Skeletal muscle satellite cell (primary cell): ENCODE data around the gene COL5A2.

ENCODE experiments used
- H3K27me3 ChIP-seq: 2 replicates; pipeline ENCODE4 v1.7.0; 2013; ENCODE audit warnings: low read length; ENCODE audit not compliant: control insufficient read depth, insufficient read depth
- H3K36me3 ChIP-seq: 2 replicates; pipeline ENCODE4 v1.7.0; 2013; ENCODE audit warnings: mild to moderate bottlenecking, control low read depth, low read length; ENCODE audit not compliant: insufficient read depth
- H3K4me1 ChIP-seq: 2 replicates; pipeline ENCODE4 v1.7.0; 2013; ENCODE audit warnings: low read length; ENCODE audit not compliant: control insufficient read depth, insufficient read depth
- H3K4me2 ChIP-seq: 2 replicates; pipeline ENCODE4 v1.7.0; 2013; ENCODE audit warnings: mild to moderate bottlenecking, low read length
- H3K4me3 ChIP-seq: 2 replicates; pipeline ENCODE4 v1.7.0; 2013; ENCODE audit warnings: low read length
- H3K9ac ChIP-seq: 2 replicates; pipeline ENCODE4 v1.7.0; 2013; ENCODE audit warnings: mild to moderate bottlenecking, low read depth, low read length, moderate library complexity
- H3K9me3 ChIP-seq: replicated peaks from 2 replicates; pipeline ENCODE4 v1.7.0; 2013; ENCODE audit warnings: mild to moderate bottlenecking, control low read depth, low read length

COL5A2 gene

DNA sequence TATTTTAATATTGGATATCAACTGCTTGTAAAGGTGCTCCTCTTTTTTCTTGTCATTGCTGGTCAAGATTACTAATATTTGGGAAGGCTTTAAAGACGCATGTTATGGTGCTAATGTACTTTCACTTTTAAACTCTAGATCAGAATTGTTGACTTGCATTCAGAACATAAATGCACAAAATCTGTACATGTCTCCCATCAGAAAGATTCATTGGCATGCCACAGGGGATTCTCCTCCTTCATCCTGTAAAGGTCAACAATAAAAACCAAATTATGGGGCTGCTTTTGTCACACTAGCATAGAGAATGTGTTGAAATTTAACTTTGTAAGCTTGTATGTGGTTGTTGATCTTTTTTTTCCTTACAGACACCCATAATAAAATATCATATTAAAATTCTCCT, 167.2 kb downstream of the COL5A2 start:
- Histone ChIP-seq H3K4me2 (no peak overlapping the region), H3K4me3 (no peak overlapping the region), H3K36me3 (peaks cover 52% of the 10 kb centered on the region), H3K4me1 (peaks cover 2% of the 10 kb centered on the region), H3K9me3 (no peaks in the 10 kb centered on the region), H3K9ac (no peak overlapping the region), H3K27me3 (no peaks in the 10 kb centered on the region)

DNA sequence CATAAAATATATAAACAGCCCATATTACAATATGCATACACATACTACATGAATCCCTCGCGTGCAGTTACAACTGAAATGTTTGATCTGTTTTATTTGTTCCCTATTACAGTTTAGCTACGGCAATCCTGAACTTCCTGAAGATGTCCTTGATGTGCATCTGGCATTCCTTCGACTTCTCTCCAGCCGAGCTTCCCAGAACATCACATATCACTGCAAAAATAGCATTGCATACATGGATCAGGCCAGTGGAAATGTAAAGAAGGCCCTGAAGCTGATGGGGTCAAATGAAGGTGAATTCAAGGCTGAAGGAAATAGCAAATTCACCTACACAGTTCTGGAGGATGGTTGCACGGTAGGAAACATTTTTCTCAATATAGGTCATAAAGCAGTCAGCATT, 169.0 kb downstream of the COL5A2 start:
- H3K27me3 ChIP-seq: no peaks in the 10 kb centered on the region
- H3K4me2 ChIP-seq: no peak overlapping the region
- H3K36me3 ChIP-seq: peaks cover 65% of the 10 kb centered on the region
- H3K9ac ChIP-seq: no peak overlapping the region
- H3K4me1 ChIP-seq: no peaks in the 10 kb centered on the region
- no peak overlapping the region for H3K4me3 ChIP-seq
- no peaks in the 10 kb centered on the region for H3K9me3 ChIP-seq

- no peaks in the 10 kb centered on the region for H3K27me3 ChIP-seq
- H3K4me1 ChIP-seq: no peaks in the 10 kb centered on the region
- H3K9ac ChIP-seq: no peak overlapping the region
- H3K36me3 ChIP-seq: peaks cover 83% of the 10 kb centered on the region
- H3K4me3 ChIP-seq: no peak overlapping the region
- H3K4me2 ChIP-seq: no peak overlapping the region
- H3K9me3 ChIP-seq: no peaks in the 10 kb centered on the region
Measured at GRCh38 chr2:189008555-189009262, 170.9 kb downstream of the COL5A2 start.

DNA sequence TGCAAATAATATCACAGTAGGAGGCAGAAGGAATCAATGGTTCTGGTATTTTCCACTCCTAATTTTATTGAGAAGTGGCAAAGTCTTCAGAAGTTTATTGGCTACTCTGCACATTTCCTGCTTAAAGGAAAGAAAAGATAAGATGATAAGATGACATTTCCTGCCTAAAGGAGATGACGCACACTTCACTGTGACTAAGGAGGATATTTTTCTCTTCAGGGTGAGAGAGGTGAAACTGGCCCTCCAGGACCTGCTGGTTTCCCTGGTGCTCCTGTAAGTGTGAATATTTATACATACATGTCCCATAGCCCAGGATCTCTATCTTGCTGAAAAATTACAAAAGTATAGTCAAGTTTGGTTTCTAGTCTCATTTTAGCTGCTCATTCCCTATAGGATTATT, 177.5 kb downstream of the COL5A2 start:
- no peaks in the 10 kb centered on the region for H3K9me3 ChIP-seq
- no peak overlapping the region for H3K4me2 ChIP-seq
- H3K4me3 ChIP-seq: no peak overlapping the region
- H3K4me1 ChIP-seq: peaks cover 16% of the 10 kb centered on the region
- H3K27me3 ChIP-seq: no peaks in the 10 kb centered on the region
- peaks cover 95% of the 10 kb centered on the region for H3K36me3 ChIP-seq
- no peak overlapping the region for H3K9ac ChIP-seq

- Histone ChIP-seq H3K9me3 (no peaks in the 10 kb centered on the region), H3K4me2 (no peak overlapping the region), H3K36me3 (peaks cover 96% of the 10 kb centered on the region), H3K4me3 (no peak overlapping the region), H3K27me3 (no peaks in the 10 kb centered on the region), H3K9ac (no peak overlapping the region), H3K4me1 (peaks cover 16% of the 10 kb centered on the region)
Measured at GRCh38 chr2:189000221-189000620, 179.3 kb downstream of the COL5A2 start.

DNA sequence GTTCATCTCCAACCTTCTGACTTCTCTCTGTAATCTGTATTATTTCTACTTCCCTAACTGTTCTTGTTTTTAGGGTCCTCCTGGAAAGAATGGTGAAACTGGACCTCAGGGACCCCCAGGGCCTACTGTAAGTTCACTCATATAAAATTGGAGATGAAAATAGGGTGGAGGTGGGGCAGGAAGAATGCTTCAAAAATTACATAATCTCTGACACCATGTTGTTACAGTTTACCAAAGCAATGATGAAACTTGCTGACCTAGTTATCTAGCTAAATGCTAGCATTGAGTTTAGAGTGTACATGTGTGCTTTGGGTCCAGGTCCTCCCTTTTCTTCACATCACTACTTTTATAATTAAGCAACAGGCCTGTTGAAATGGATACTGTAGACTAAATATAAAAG, 182.3 kb downstream of the COL5A2 start:
- H3K27me3 ChIP-seq: no peaks in the 10 kb centered on the region
- H3K36me3 ChIP-seq: peaks cover 97% of the 10 kb centered on the region
- peaks cover 13% of the 10 kb centered on the region for H3K4me1 ChIP-seq
- H3K9me3 ChIP-seq: no peaks in the 10 kb centered on the region
- no peak overlapping the region for H3K9ac ChIP-seq
- no peak overlapping the region for H3K4me3 ChIP-seq
- H3K4me2 ChIP-seq: no peak overlapping the region

DNA sequence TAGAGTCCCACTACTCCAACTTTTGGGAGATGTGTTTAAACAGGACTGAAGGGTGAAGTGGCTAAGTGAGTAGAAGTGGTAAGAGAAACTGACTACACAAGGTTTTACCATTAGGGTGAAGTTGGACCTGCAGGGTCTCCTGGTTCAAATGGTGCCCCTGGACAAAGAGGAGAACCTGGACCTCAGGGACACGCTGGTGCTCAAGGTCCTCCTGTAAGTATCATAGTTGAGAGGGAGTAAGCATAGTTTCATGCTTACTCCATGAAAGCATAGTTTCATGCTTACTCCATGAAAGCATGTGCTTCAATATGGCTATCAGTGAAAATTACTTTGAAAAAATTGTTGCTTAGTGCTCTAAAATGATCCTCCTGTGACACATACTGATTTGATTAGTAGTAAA, 186.3 kb downstream of the COL5A2 start:
- no peaks in the 10 kb centered on the region for H3K9me3 ChIP-seq
- no peaks in the 10 kb centered on the region for H3K27me3 ChIP-seq
- no peak overlapping the region for H3K9ac ChIP-seq
- no peak overlapping the region for H3K4me3 ChIP-seq
- peaks cover 97% of the 10 kb centered on the region for H3K36me3 ChIP-seq
- no peak overlapping the region for H3K4me2 ChIP-seq
- no peaks in the 10 kb centered on the region for H3K4me1 ChIP-seq

- peaks cover 70% of the 10 kb centered on the region for H3K36me3 ChIP-seq
- H3K4me1 ChIP-seq: peaks cover 37% of the 10 kb centered on the region
- no peak overlapping the region for H3K4me2 ChIP-seq
- no peak overlapping the region for H3K4me3 ChIP-seq
- no peaks in the 10 kb centered on the region for H3K27me3 ChIP-seq
- H3K9me3 ChIP-seq: no peaks in the 10 kb centered on the region
- H3K9ac ChIP-seq: no peak overlapping the region
Measured at GRCh38 chr2:188986839-188987238, 192.7 kb downstream of the COL5A2 start.

- peak overlapping the region; percentile 79 for H3K9ac ChIP-seq
- no peaks in the 10 kb centered on the region for H3K27me3 ChIP-seq
- peaks cover 46% of the 10 kb centered on the region for H3K4me1 ChIP-seq
- peak overlapping the region; percentile 56 for H3K4me2 ChIP-seq
- H3K4me3 ChIP-seq: no peak overlapping the region
- H3K9me3 ChIP-seq: no peaks in the 10 kb centered on the region
- peaks cover 48% of the 10 kb centered on the region for H3K36me3 ChIP-seq
Measured at GRCh38 chr2:188984680-188985079, 194.9 kb downstream of the COL5A2 start.

GRCh38 chr2:188984065-188984491, 195.5 kb downstream of the COL5A2 start:
- Histone ChIP-seq H3K9me3 (no peaks in the 10 kb centered on the region), H3K4me2 (peak overlapping the region; percentile 56), H3K9ac (peak overlapping the region; percentile 79), H3K4me3 (no peak overlapping the region), H3K27me3 (no peaks in the 10 kb centered on the region), H3K36me3 (peaks cover 42% of the 10 kb centered on the region), H3K4me1 (peaks cover 52% of the 10 kb centered on the region)

GRCh38 chr2:188983427-188984064, 196.0 kb downstream of the COL5A2 start:
- peak overlapping the region; percentile 11 for H3K4me3 ChIP-seq
- peaks cover 54% of the 10 kb centered on the region for H3K4me1 ChIP-seq

More at GRCh38 chr2:188983427-188984064, 196.0 kb downstream of the COL5A2 start:
- Histone ChIP-seq H3K27me3 (no peaks in the 10 kb centered on the region), H3K9ac (peak overlapping the region; percentile 79), H3K9me3 (no peaks in the 10 kb centered on the region), H3K4me2 (peak overlapping the region; percentile 56), H3K36me3 (peaks cover 37% of the 10 kb centered on the region)
